Psoas muscle (tissue), 8 donors: Measurements from ENCODE around the gene NFATC2IP. TPM values are rescaled to one million over a fixed set of nuclear protein-coding genes. Genes with fewer than 3 reads are reported as not detected.

Source experiments
- ATAC-seq, 4 donors: fragments of 200-7000 bp; cut with Tn5 transposase; one replicate each; pipeline ENCODE4 v1.9.1; 2020; ENCODE audit warnings: moderate library complexity in 3 of 4, mild to moderate bottlenecking in 2 of 4
- DNase-seq, 2 donors: peaks; one replicate each; pipeline ENCODE4 v3.0.0-alpha.2; 2020
- H3K27ac ChIP-seq: fragments of 200-600 bp; one replicate; pipeline ENCODE4 v1.8.0; 2022
- H3K27me3 ChIP-seq, 3 donors: fragments of 200-600 bp in 1 of 3; one replicate each; pipeline versions ENCODE4 v1.6.1 to v1.8.0; 2013 to 2022; ENCODE audit warnings: low read length in 2 of 3, mild to moderate bottlenecking in 2 of 3, moderate library complexity in 1 of 3; ENCODE audit not compliant: insufficient read depth in 3 of 3
- H3K36me3 ChIP-seq, 2 donors: fragments of 200-600 bp in 1 of 2; one replicate each; pipeline versions ENCODE4 v1.6.1 to v1.8.0; 2013 to 2022; ENCODE audit warnings: low read depth in 1 of 2, mild to moderate bottlenecking in 1 of 2, moderate library complexity in 1 of 2; ENCODE audit not compliant: insufficient read depth in 1 of 2
- H3K4me1 ChIP-seq: fragments of 200-600 bp; one replicate; pipeline ENCODE4 v1.8.0; 2022
- H3K4me3 ChIP-seq: fragments of 200-600 bp; one replicate; pipeline ENCODE4 v1.8.0; 2022; ENCODE audit warnings: mild to moderate bottlenecking
- H3K9me3 ChIP-seq: fragments of 200-600 bp; one replicate; pipeline ENCODE4 v1.8.0; 2022
- CTCF ChIP-seq: fragments of 200-600 bp; IDR thresholded peaks from one replicate; pipeline ENCODE4 v1.8.0; 2022; ENCODE audit warnings: antibody characterized with exemption
- WGBS, 3 donors: extraction: QIAGEN DNeasy Blood & Tissue Kit; methylation state at CpG; one replicate each; pipeline versions ENCODE4 v1.1.6 to v1.1.7; 2013; 5-methylcytosine and 5-hydroxymethylcytosine counted together
- intact Hi-C, 2 donors: fragments of 100-400 bp; cut with DNase I; formaldehyde crosslinking; loops; one replicate each; pipeline versions ENCODE4 v1.11.0 to v1.14.2; 2022
- polyA plus RNA-seq, 3 donors: library from polyadenylated mRNA; stranded (reverse); fragments of 200-250 nt; gene quantifications; one replicate each; pipeline ENCODE4 v1.2.3, GENCODE V29; 2013
- total RNA-seq, 4 donors: library from RNA; stranded (reverse); fragmentation: NEBNext Ultra II Directional in 2 of 4; extraction: Animal tissue kit (Norgen Biotek cat#: 25700) in 2 of 4; gene quantifications; one replicate each; pipeline versions ENCODE4 v1.2.1 to v1.2.4, GENCODE V29; 2021 to 2023
- donor health status: healthy with polysubstance abuse.
- donor health status: DM: no; HTN: no; CAD: no; lungs with moderate emphysema.
- donor health status: Bipolar disorder and iron deficiency.
- donor health status: healthy.
- donor health status: DM: yes; HTN: yes; CAD: no.
- donor health status: DM: no; HTN: no; CAD: no.
- donor health status: DM: no; HTN: no; CAD: no.
- donor health status: DM: yes; HTN: yes; CAD: no.

NFATC2IP gene
- total and polyA plus RNA-seq, 7 donors, result 10.6 to 20.4 (median 17.6) TPM

GRCh38 chr16:28989363-28989762, 38.6 kb downstream of the NFATC2IP start:
- Histone ChIP-seq H3K27ac (no peak overlapping the region), H3K4me1 (no peaks in the 10 kb centered on the region), H3K27me3 (no peaks in the 10 kb centered on the region), H3K36me3 (peaks cover 0 to 40% of the 10 kb centered on the region in 2 donors), H3K4me3 (no peak overlapping the region), H3K9me3 (peaks cover 7% of the 10 kb centered on the region)
- TF ChIP-seq CTCF, result no peak
- WGBS, 3 donors, result 94 to 97% (median 94%) methylated on average over 12 to 14 of the region's 14 CpGs
- intact Hi-C loops, result no loop called here
- ATAC-seq (no peak), DNase-seq (no peak)

GRCh38 chr16:28990375-28991040, 39.8 kb downstream of the NFATC2IP start:
- no peak overlapping the region for H3K4me3 ChIP-seq
- TF ChIP-seq CTCF, result no peak
- DNase-seq, result no peak

GRCh38 chr16:28991687-28992086, 41.0 kb downstream of the NFATC2IP start:
- DNase-seq (no peak), ATAC-seq (no peak)
- WGBS, 3 donors, result 44 to 50% (median 46%) methylated on average over 8 of the region's 8 CpGs
- H3K27me3 ChIP-seq, result peaks cover 0 to 4% (median 0%) of the 10 kb centered on the region in 3 donors
- H3K27ac ChIP-seq, result no peak overlapping the region
- no peak overlapping the region for H3K4me3 ChIP-seq
- H3K4me1 ChIP-seq, result no peaks in the 10 kb centered on the region
- H3K9me3 ChIP-seq, result peaks cover 7% of the 10 kb centered on the region
- TF ChIP-seq CTCF, result no peak
- peaks cover 0 to 22% of the 10 kb centered on the region in 2 donors for H3K36me3 ChIP-seq
- intact Hi-C loops, result no loop called here

More at GRCh38 chr16:28990375-28991040, 39.8 kb downstream of the NFATC2IP start:
- H3K27ac ChIP-seq, result no peak overlapping the region
- WGBS, 3 donors, result 90 to 94% (median 90%) methylated on average over 11 of the region's 11 CpGs
- H3K9me3 ChIP-seq, result peaks cover 7% of the 10 kb centered on the region
- H3K4me1 ChIP-seq, result no peaks in the 10 kb centered on the region
- H3K36me3 ChIP-seq, result peaks cover 0 to 32% of the 10 kb centered on the region in 2 donors
- peaks cover 0 to 1% (median 0%) of the 10 kb centered on the region in 3 donors for H3K27me3 ChIP-seq
- intact Hi-C loops, result no loop called here
- ATAC-seq, result no peak

GRCh38 chr16:28992496-28992895, 41.8 kb downstream of the NFATC2IP start:
- no peak for ATAC-seq
- Histone ChIP-seq H3K27ac (no peak overlapping the region), H3K36me3 (peaks cover 0 to 14% of the 10 kb centered on the region in 2 donors), H3K9me3 (no peaks in the 10 kb centered on the region), H3K4me3 (no peak overlapping the region), H3K4me1 (no peaks in the 10 kb centered on the region), H3K27me3 (peaks cover 0 to 8% (median 0%) of the 10 kb centered on the region in 3 donors)
- intact Hi-C loops, result no loop called here
- no peak for TF ChIP-seq CTCF
- DNase-seq, result no peak
- WGBS, 3 donors, result 88 to 89% (median 88%) methylated on average over 10 of the region's 10 CpGs

GRCh38 chr16:28998837-28999236, 48.1 kb downstream of the NFATC2IP start:
- Histone ChIP-seq H3K4me3 (no peak overlapping the region), H3K36me3 (no peaks in the 10 kb centered on the region), H3K27me3 (peaks cover 0 to 8% (median 0%) of the 10 kb centered on the region in 3 donors), H3K4me1 (no peaks in the 10 kb centered on the region), H3K27ac (no peak overlapping the region), H3K9me3 (no peaks in the 10 kb centered on the region)
- 63 to 71% (median 66%) methylated on average over 2 to 3 of the region's 3 CpGs for WGBS, 3 donors
- intact Hi-C loops, result no loop called here
- DNase-seq, result no peak
- ATAC-seq, result no peak
- TF ChIP-seq CTCF, result no peak
